Uterus (tissue), 2 donors: Measurements from ENCODE around the gene RGS9.

Experiments
- CTCF ChIP-seq, 4 experiments: fragments of 200-600 bp in 2 of 4; fragments of 450-650 bp in 2 of 4; sonication (generic) in 2 of 4; IDR thresholded peaks; one replicate each; pipeline ENCODE4 v1.5.1; 2016 to 2019; ENCODE audit warnings: antibody characterized with exemption in 4 of 4, mild to moderate bottlenecking in 2 of 4, moderate library complexity in 1 of 4
- POLR2A ChIP-seq, 2 donors: fragments of 450-650 bp; IDR thresholded peaks; one replicate each; pipeline ENCODE4 v1.6.1; 2016; ENCODE audit warnings: antibody characterized with exemption in 2 of 2, mild to moderate bottlenecking in 1 of 2, moderate library complexity in 1 of 2

DNA sequence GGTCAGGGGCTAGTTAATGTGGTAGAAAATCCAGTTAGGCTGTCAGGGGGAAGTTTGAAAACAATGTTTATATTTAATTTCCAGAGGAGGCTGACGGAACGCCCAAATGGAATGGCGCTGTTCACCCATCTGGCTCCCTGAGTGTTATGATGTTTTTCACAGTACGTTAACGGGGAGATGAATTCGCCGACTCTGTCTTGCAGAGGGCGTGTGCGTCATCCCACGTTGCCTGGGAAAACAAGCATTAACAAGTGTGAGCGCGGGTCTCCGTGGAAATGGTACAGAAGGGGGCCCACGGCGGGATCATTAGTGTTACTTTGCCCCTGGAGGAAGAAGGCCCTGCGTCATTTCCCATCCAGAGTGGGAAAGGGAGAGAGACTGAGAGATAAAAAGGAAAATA, 29.6 kb downstream of the RGS9 start:
- TF ChIP-seq CTCF (IDR thresholded peaks at IDR 0.05) (no peak), POLR2A (IDR thresholded peaks at IDR 0.05) (no peak)
